SH-SY5Y (cell line): Measurements from ENCODE around the gene MAP2.

ENCODE experiments used
- GATA2 ChIP-seq: IDR thresholded peaks from 2 replicates; pipeline ENCODE4 v1.6.1; 2011; ENCODE audit warnings: mild to moderate bottlenecking, low read depth, low read length
- GATA3 ChIP-seq: IDR thresholded peaks from 2 replicates; pipeline ENCODE4 v1.6.1; 2011; ENCODE audit warnings: low read depth, mild to moderate bottlenecking, low read length, moderate library complexity

DNA sequence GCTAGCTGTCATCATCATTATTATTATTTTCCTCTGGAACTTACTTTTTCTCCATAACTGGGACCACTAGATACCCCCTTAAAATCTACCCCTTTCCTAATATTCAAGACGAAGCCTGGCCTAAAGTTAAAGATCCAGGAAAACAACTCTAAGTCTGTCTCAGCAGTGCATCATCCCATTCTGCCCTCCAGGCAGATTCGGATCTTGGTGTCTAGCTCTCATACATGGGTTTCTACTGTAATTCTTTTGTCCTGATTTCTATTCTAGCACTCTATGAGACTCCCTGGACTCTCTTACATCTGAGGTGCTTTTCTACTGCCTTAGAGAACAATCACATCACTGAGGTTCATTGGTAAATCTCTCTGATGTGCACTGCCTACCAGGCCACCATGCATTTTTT is 35.5 kb downstream of the MAP2 start:
- no peak for TF ChIP-seq GATA3
- TF ChIP-seq GATA2: no peak
